ENCODE results near the gene ZNF337. TPM values are rescaled to one million over a fixed set of nuclear protein-coding genes. Genes with fewer than 3 reads are reported as not detected.
"Not testable (repeated sequence)": the region's sequence is repeated elsewhere in the genome, so short reads cannot be mapped to it uniquely, and the experiment has no call there.

The ZNF337 gene
- total and polyA plus RNA-seq, 2 donors (not counting 1 experiment from before 2014, with no cell fraction given): 16.2 to 24.7 TPM

GRCh38 chr20:25659999-25660398 is 36.7 kb downstream of the ZNF337 start:
- H3K4me2 ChIP-seq (replicated peaks; ENCODE audit: low read depth, low read length, poor library complexity, severe bottlenecking): no peak overlapping the region
- ChIA-PET POLR2A (no interaction called here), CTCF (no interaction called here)
- H3K27me3 Mint-ChIP-seq: no peaks in the 10 kb centered on the region
- no peak overlapping the region for H3K4me3 ChIP-seq (ENCODE audit: control extremely low read depth in 1 of 5, extremely low read depth in 1 of 5, insufficient read depth in 1 of 5, low read depth in 2 of 5, low read length in 4 of 5)
- H4K20me1 ChIP-seq (ENCODE audit: control insufficient read depth, insufficient read depth, low read length, poor library complexity, severe bottlenecking): no peaks in the 10 kb centered on the region
- no peak overlapping the region for H3K4me3 Mint-ChIP-seq
- H3K9me3 Mint-ChIP-seq (ENCODE audit: insufficient read depth): no peaks in the 10 kb centered on the region
- H3K9me3 ChIP-seq (ENCODE audit: control extremely low read depth in 1 of 3, control insufficient read depth in 2 of 3, insufficient read depth in 1 of 3, low read length in 2 of 3): peaks cover 0 to 3% (median 0%) of the 10 kb centered on the region in 3 donors
- no peak overlapping the region for H3K9ac ChIP-seq (ENCODE audit: low read length)
- DNase-seq (no peak), ATAC-seq (ENCODE audit: low read depth) (no peak)
- H3K79me2 ChIP-seq (ENCODE audit: control insufficient read depth, insufficient read depth, low read length): no peaks in the 10 kb centered on the region
- no peak overlapping the region for H3K27ac ChIP-seq (ENCODE audit: low read length in 2 of 2)
- H3K27ac Mint-ChIP-seq: no peak overlapping the region
- no peaks in the 10 kb centered on the region for H3K4me1 Mint-ChIP-seq
- TF ChIP-seq CTCF (IDR thresholded peaks at IDR 0.05): no peak
- TF ChIP-seq EZH2 (IDR thresholded peaks at IDR 0.05; ENCODE audit: borderline replicate concordance, insufficient read depth, low read depth, low read length, poor library complexity, severe bottlenecking): no peak
- no peaks in the 10 kb centered on the region for H3K36me3 ChIP-seq (replicated peaks in 1 of 2; ENCODE audit: control extremely low read depth in 1 of 2, control insufficient read depth in 1 of 2, extremely low read depth in 1 of 2, insufficient read depth in 2 of 2, low read length in 1 of 2)
- H3K4me1 ChIP-seq (ENCODE audit: control insufficient read depth in 2 of 2, insufficient read depth in 2 of 2, low read length in 2 of 2): no peaks in the 10 kb centered on the region
- H2AFZ ChIP-seq (ENCODE audit: insufficient read depth, low read depth, low read length, poor library complexity, severe bottlenecking): no peak overlapping the region
- H3K27me3 ChIP-seq (replicated peaks in 1 of 4; ENCODE audit: control extremely low read depth in 1 of 4, control insufficient read depth in 3 of 4, insufficient read depth in 4 of 4, low read length in 3 of 4): no peaks in the 10 kb centered on the region
- intact Hi-C loops (cut with micrococcal nuclease): no loop called here

DNA sequence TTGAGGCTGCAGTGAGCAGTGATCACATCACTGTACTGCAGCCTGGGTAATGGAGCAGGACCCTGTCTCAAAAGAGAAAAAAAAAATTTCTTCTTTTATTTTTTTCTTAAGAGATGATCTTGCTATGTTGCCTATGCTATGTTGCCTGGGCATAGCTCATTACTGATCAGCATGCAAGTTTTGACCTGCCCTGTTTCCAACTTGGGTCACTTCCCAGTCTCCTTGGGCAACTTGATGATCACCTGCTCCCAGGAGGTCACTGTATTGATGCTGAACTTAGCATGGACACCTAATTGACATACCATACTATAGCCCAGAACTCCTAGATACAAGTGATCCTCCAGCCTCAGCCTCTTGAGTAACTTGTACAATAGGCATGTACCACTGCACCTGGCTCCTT is 42.2 kb downstream of the ZNF337 start:
- no peaks in the 10 kb centered on the region for H3K9me3 Mint-ChIP-seq (ENCODE audit: insufficient read depth)

GRCh38 chr20:25652866-25653265 is 43.8 kb downstream of the ZNF337 start:
- H3K27me3 ChIP-seq (replicated peaks in 1 of 4; ENCODE audit: control extremely low read depth in 1 of 4, control insufficient read depth in 3 of 4, insufficient read depth in 4 of 4, low read length in 3 of 4); H3K4me1 ChIP-seq (ENCODE audit: control insufficient read depth in 2 of 2, insufficient read depth in 2 of 2, low read length in 2 of 2); ATAC-seq (ENCODE audit: low read depth); POLR2A ChIA-PET; H2AFZ ChIP-seq (ENCODE audit: insufficient read depth, low read depth, low read length, poor library complexity, severe bottlenecking); H3K4me1 Mint-ChIP-seq; H3K36me3 ChIP-seq (replicated peaks in 1 of 2; ENCODE audit: control extremely low read depth in 1 of 2, control insufficient read depth in 1 of 2, extremely low read depth in 1 of 2, insufficient read depth in 2 of 2, low read length in 1 of 2); H3K27ac ChIP-seq (ENCODE audit: low read length in 2 of 2); H3K9me3 Mint-ChIP-seq (ENCODE audit: insufficient read depth); H3K27ac Mint-ChIP-seq; H3K79me2 ChIP-seq (ENCODE audit: control insufficient read depth, insufficient read depth, low read length); H3K4me3 Mint-ChIP-seq; DNase-seq; H3K4me2 ChIP-seq (replicated peaks; ENCODE audit: low read depth, low read length, poor library complexity, severe bottlenecking); intact Hi-C loops (cut with micrococcal nuclease); H4K20me1 ChIP-seq (ENCODE audit: control insufficient read depth, insufficient read depth, low read length, poor library complexity, severe bottlenecking); H3K27me3 Mint-ChIP-seq; CTCF ChIA-PET; H3K9ac ChIP-seq (ENCODE audit: low read length); H3K4me3 ChIP-seq (ENCODE audit: control extremely low read depth in 1 of 5, extremely low read depth in 1 of 5, insufficient read depth in 1 of 5, low read depth in 2 of 5, low read length in 4 of 5); H3K9me3 ChIP-seq (ENCODE audit: control extremely low read depth in 1 of 3, control insufficient read depth in 2 of 3, insufficient read depth in 1 of 3, low read length in 2 of 3): not testable (repeated sequence)
- 96% methylated on average over 4 of the region's 4 CpGs for WGBS (ENCODE audit: insufficient coverage)

More for the DNA sequence above, 42.2 kb downstream of the ZNF337 start:
- no peak overlapping the region for H3K4me2 ChIP-seq (replicated peaks; ENCODE audit: low read depth, low read length, poor library complexity, severe bottlenecking)
- ChIA-PET POLR2A (no interaction called here), CTCF (no interaction called here)
- H3K9me3 ChIP-seq (ENCODE audit: control extremely low read depth in 1 of 3, control insufficient read depth in 2 of 3, insufficient read depth in 1 of 3, low read length in 2 of 3): no peaks in the 10 kb centered on the region
- no peaks in the 10 kb centered on the region for H3K27me3 Mint-ChIP-seq
- H3K4me3 Mint-ChIP-seq: no peak overlapping the region
- no peaks in the 10 kb centered on the region for H3K36me3 ChIP-seq (replicated peaks in 1 of 2; ENCODE audit: control extremely low read depth in 1 of 2, control insufficient read depth in 1 of 2, extremely low read depth in 1 of 2, insufficient read depth in 2 of 2, low read length in 1 of 2)
- H3K27ac ChIP-seq (ENCODE audit: low read length in 2 of 2): no peak overlapping the region
- no peak overlapping the region for H3K9ac ChIP-seq (ENCODE audit: low read length)
- intact Hi-C loops (cut with micrococcal nuclease): no loop called here
- H3K79me2 ChIP-seq (ENCODE audit: control insufficient read depth, insufficient read depth, low read length): no peaks in the 10 kb centered on the region
- H3K4me1 ChIP-seq (ENCODE audit: control insufficient read depth in 2 of 2, insufficient read depth in 2 of 2, low read length in 2 of 2): no peaks in the 10 kb centered on the region
- ATAC-seq (ENCODE audit: low read depth) (no peak), DNase-seq (no peak)
- H3K4me3 ChIP-seq (ENCODE audit: control extremely low read depth in 1 of 5, extremely low read depth in 1 of 5, insufficient read depth in 1 of 5, low read depth in 2 of 5, low read length in 4 of 5): no peak overlapping the region
- no peaks in the 10 kb centered on the region for H3K4me1 Mint-ChIP-seq
- no peak overlapping the region for H3K27ac Mint-ChIP-seq
- no peak overlapping the region for H2AFZ ChIP-seq (ENCODE audit: insufficient read depth, low read depth, low read length, poor library complexity, severe bottlenecking)
- no peaks in the 10 kb centered on the region for H4K20me1 ChIP-seq (ENCODE audit: control insufficient read depth, insufficient read depth, low read length, poor library complexity, severe bottlenecking)
- H3K27me3 ChIP-seq (replicated peaks in 1 of 4; ENCODE audit: control extremely low read depth in 1 of 4, control insufficient read depth in 3 of 4, insufficient read depth in 4 of 4, low read length in 3 of 4): no peaks in the 10 kb centered on the region
- TF ChIP-seq EZH2 (IDR thresholded peaks at IDR 0.05; ENCODE audit: borderline replicate concordance, insufficient read depth, low read depth, low read length, poor library complexity, severe bottlenecking): no peak
- TF ChIP-seq CTCF (IDR thresholded peaks at IDR 0.05): no peak
